D341Med (cell line): Measurements from ENCODE around the gene ARHGAP1.

Experiments used
- DNase-seq: peaks from one replicate; pipeline ENCODE4 v3.0.0; 2012; ENCODE audit warnings: low spot score

Gene ARHGAP1

GRCh38 chr11:46639197-46639839 lies 61.1 kb downstream of the ARHGAP1 start:
- no peak for DNase-seq

DNA sequence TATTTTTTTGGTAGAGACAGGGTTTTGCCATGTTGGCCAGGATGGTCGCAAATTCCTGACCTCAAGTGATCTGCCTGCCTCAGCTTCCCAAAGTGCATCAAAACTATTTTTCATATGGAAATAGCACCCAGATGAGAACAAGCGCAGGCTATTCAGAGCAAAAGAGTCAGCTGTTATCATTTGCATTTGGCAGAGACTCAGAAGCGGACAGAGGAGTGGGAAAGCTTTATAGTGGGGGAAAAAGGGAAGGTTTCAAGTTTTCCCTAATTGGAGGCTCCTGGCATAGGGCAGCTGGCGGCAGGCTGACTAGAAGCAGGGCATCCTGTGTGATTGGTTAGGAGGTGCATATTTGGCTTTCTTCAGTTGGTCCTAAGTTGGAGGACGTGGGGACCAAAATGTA lies 62.9 kb downstream of the ARHGAP1 start:
- no peak for DNase-seq

GRCh38 chr11:46635557-46636139 lies 64.8 kb downstream of the ARHGAP1 start:
- no peak for DNase-seq

GRCh38 chr11:46633291-46634217 lies 66.9 kb downstream of the ARHGAP1 start:
- DNase-seq = no peak

DNA sequence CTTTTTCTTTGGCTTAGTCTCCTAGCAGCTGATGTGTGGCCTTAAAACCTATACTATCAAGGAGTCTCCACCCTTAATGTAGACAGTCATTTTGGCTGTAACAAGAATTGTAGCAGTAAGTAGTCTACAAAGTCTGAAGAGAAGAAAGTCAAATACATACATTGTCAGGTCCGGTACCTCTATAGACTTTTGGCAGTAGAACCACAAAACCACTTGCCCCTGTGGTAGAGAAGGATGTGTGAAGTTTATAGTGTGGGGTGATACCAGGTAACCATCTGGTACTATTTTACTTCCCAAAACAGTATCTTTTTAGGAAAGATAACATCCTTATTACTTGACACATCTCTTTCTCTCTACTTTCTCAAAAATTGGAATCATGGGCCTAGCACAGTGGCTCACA lies 67.9 kb downstream of the ARHGAP1 start:
- no peak for DNase-seq

GRCh38 chr11:46631676-46632075 lies 68.7 kb downstream of the ARHGAP1 start:
- DNase-seq = no peak

DNA sequence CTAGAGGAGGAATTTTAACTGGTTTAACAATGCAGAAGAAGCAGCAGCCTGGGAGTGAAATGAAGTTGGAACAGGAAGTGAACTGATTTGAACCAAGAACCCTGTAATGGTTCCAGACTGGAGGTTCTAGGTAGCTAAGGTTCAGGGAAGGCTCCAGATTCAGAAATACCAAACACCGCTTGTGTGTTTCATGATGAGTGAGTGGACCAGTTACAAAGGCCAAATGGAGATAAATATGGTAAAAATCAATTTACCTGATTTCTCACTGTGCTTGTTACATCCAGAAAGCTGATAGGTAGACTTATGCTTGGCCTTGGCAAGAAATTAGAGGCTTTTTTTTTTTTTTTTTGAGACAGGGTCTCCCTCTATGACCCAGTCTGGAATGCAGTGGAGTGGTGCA lies 70.2 kb downstream of the ARHGAP1 start:
- DNase-seq = no peak

DNA sequence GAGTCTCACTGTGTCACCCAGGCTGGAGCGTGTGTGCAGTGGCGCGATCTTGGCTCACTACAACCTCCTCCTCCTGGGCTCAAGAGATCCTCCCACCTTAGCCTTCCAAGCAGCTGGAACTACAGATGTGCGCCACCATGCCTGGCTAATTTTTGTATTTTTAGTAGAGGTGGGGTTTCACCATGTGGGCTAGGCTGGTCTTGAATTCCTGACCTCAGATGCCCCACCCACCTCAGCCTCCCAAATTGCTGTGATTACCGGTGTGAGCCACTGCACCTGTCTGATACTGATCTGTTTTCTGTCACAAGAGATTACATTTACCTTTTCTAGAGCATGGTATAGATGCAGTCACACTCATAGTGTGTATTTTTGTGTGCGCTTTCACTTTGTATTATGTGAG lies 71.5 kb downstream of the ARHGAP1 start:
- DNase-seq = no peak
